ENCODE results near the gene DHRS13.
"Not testable (repeated sequence)": the region's sequence is repeated elsewhere in the genome, so short reads cannot be mapped to it uniquely, and the experiment has no call there.

DHRS13 gene

DNA sequence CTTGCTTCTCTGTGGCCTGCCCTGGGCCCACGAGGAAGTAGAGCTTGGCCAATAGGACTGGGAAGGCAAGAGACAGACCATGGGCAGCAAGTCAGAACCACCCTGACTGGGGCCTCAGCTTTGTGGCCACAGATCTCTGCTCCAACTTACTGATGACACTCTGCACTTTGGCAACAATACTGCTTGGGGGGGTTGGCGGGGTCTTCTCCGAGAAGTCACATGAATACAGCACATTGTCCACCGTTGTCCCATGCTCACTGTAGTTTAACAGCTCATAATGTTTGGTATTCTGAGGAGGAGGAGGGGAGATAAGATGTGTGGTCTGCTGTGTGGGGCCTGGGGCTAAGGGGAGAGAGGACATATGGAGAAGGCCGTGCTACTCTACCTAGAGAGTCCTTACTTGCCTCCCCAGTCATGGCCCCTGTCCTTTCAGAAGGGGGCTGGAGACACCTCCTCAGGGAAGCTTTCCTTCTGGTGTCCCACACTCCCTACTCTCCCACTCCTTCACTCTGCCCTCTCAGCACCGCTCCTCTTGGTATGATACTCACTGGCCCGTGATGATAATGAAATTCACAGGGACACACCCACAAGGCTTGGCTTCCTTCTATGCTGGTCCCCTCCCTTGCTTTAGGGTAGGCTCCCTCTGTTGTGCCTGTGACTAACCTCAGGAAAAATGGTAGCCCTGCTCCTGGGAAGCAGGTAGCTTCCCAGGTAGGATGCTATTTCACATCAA lies 4.0 kb upstream of the DHRS13 start:
- DNase-seq (ENCODE audit: extremely low spot score, insufficient read length, low read depth) (no peak), FAIRE-seq (no peak)

DNA sequence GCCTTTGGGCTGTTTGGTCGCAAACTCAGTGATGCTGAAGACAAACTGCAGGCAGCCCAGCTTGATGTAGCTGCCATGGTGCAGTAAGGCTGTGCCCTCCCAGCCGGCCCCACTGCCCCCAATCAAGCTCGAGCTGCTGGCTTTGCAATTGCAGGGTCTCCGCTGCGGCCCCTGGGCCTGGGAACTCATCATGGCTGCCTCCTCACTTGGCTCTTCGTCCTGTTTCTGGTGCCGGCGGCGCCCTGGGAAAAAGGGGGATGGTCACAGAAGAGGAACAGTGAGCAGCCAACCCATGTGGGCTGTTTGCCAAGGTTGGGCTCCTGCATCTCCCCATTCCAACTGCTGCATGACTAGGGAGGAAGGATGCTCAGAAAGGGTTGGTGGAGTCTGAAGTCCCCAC lies 3.4 kb upstream of the DHRS13 start:
- DNase-seq (ENCODE audit: extremely low spot score, insufficient read length, low read depth) (no peak), FAIRE-seq (no peak)

DNA sequence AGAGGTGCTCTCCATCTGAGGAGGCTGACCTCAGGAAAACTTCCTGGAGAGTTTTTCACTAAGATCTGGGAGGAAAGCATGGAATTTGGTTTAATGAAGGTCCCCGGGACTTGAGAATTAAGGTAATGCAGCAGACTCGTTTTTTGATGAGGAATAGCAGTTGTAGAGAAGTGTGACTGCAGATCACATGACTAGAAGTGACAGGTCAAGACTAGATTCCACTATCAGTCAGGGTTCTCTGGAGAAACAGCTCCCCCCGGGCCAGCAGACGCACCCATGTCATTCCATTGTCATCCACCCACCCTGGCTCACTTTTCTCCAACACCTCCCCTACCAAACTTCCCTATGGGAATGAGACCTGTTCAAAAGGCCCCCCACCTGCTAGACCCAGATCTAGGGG lies 1.9 kb upstream of the DHRS13 start:
- DNase-seq (ENCODE audit: extremely low spot score, insufficient read length, low read depth) = no peak
- FAIRE-seq = no peak

DNA sequence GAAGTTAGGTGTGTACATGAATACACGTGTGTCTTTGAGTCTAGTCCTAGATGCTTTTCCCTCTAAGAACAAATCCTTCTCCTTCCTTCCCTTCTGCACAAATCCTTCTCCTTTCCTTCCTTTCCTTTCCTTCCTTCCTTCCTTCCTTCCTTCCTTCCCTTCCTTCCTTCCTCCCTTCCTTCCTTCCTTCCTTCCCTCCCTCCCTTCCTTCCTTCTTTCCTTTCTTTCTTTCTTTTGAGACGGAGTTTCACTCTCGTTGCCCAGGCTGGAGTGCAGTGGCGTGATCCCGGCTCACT lies 615 bp upstream of the DHRS13 start:
- DNase-seq (ENCODE audit: extremely low spot score, insufficient read length, low read depth); FAIRE-seq: not testable (repeated sequence)

DNA sequence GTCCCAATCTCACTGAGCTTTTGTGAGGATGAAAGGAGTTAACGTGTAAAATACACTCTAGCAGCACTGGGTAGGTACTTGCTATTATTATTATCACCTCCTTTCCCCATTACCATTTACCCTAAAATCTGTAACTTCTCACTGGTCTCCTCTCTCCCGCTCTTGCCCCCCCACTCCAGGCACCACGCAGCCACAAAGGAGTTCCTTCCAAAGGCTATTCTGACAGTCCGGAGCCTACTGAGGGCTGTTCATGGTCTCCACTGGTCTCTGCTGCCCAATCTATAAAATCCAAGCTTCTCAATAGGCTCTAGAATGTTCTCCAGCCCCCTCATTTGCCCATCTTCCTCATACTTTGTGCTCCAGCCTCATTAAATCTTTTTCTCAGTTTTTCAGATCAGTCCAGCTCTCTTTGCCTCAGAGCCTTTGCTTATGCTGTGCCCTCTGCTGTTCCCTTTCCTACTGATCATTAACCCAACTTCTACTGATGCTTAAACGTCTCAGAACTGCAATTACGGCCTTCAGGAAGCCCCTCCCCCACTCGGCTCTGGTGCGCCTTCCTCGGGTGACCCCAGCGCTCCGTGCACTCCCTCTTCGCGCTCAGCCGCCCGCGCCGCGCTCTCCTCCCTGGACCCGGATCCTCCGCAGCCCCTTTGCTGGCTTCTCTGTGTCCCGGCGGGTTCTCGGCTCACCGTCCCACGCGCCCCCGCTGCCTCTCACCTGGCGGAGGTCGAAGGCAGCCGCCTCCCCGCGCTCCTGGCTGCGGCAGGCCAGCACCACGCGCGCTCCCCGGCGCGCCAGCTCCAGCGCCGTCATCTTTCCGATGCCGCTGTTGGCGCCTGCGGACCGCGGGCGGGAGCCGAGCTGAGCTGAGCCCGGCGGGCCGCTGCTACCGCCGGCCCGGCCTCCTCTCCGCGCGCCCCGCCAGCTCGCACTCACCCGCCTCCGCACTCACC lies 737 bp downstream of the DHRS13 start:
- no peak for DNase-seq (ENCODE audit: extremely low spot score, insufficient read length, low read depth)
- FAIRE-seq = peak; percentile 53

DNA sequence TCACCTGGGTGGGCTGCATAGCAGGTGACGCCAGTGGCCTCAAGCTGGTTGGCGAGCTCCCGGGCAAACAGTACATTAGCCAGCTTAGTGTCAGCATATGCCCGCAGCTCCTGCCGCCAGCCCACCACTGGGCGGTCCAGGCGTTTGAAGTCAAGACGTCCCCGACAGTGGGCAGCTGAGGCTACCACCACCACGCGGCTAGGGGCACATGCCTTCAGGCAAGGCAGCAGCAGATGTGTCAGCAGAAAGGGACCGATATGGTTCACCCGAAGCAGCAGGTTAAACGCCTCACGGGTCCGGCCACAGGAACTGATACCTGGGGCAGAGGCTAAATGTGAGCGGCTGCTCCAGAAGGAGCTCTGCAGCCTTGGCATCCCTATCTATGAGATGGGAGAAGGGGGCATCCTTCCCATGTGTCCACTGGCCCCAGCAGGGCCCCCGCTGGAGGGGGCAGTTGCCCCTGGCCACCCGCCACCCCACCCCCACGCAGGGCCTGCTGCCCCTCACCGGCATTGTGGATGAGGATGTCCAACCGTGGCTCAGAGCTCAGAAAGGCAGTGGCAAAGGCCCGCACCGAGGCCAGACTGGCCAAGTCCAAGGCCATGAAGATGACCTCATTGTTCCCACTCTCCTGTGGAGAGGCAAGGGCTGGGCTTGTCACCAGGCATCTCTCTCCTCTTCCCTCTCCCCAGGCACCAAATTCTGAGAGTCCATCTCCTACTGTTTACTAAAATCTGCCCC lies 1.7 kb downstream of the DHRS13 start:
- no peak for DNase-seq (ENCODE audit: extremely low spot score, insufficient read length, low read depth)
- FAIRE-seq = no peak

DNA sequence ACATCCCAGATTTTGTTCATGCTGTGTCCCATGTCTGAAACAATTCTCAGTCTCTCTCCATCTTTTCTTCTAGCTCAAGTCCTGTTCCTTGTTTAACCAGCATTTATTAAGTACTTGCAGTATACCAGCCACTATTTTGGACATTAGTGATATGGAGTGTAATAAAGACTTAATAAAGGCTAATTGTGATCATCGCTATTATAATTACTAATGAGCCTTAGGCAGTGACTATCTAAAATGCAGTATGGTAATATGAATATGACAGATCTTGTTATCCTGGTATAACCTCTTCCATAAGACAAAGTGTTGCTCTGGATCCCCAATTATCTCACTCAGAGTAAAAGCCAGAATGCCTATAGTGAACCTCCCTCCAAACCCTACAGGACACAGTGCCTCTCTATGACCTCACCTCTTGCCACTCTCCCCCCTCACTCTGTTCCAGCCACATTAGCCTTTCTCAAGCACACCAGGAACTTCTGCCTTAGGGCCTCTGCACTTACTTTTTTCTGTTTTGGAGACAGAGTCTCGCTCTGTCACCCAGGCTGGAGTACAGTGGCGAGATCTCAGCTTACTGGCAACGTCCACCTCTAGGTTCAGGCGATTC lies 3.6 kb downstream of the DHRS13 start:
- DNase-seq (ENCODE audit: extremely low spot score, insufficient read length, low read depth) (no peak), FAIRE-seq (no peak)

DNA sequence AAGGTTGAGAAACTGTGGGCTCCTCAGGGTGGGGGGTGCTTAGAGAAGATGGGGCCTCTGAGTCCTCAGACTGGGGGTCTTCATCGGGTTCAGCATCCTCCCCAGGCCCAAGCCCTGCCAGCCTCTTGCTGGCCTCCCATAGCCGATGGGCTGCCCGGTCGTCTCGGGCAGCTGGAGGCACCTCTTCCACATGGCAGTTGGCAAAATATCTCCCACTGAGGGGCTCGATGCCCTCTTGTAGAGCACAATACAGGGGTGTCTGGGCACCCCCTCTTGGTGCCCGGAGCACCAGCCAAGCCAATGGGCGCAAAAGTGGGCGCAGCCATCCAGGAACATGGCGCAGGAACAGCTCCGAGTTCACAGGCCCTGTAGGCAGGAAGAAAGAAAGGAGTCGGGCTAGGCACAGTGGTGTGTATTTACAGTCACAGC lies 4.3 kb downstream of the DHRS13 start:
- no peak for FAIRE-seq
- no peak for DNase-seq (ENCODE audit: extremely low spot score, insufficient read length, low read depth)

DNA sequence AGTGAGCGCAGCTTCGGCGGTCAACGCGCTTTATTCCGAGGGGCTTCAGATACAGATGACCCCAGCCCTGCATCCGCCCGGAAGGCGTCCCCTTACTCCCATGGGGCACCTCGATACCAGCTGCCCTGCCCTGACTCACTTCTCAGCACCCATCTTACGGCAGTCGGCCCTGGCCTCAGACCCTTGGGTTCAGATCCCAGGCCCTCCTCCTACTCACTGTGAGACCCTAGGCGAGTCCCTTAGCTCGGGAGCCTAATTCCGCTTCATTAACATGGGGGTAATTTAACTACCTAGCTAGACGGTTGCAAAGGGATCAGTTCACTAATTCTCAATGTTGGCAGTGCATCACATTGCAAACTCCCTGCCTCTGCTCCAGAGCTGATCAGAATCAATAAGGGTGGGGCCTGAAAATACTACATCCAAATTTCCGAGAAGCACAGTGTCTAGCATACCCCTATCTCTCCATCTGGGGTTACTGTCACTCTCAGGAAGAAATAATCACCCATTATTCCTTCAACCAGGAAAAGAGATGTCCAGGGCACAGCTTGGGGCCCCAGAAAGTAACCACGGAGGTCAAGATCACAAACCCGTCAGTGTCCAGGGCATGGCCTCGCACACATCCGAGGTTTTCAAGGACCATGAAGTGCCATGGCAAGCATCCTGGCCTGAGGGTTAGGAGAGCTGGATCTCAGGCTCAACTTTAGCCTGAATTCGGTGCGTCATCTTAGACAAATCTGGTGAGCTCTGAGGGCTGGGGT lies 4.9 kb downstream of the DHRS13 start:
- no peak for DNase-seq (ENCODE audit: extremely low spot score, insufficient read length, low read depth)
- no peak for FAIRE-seq

DNA sequence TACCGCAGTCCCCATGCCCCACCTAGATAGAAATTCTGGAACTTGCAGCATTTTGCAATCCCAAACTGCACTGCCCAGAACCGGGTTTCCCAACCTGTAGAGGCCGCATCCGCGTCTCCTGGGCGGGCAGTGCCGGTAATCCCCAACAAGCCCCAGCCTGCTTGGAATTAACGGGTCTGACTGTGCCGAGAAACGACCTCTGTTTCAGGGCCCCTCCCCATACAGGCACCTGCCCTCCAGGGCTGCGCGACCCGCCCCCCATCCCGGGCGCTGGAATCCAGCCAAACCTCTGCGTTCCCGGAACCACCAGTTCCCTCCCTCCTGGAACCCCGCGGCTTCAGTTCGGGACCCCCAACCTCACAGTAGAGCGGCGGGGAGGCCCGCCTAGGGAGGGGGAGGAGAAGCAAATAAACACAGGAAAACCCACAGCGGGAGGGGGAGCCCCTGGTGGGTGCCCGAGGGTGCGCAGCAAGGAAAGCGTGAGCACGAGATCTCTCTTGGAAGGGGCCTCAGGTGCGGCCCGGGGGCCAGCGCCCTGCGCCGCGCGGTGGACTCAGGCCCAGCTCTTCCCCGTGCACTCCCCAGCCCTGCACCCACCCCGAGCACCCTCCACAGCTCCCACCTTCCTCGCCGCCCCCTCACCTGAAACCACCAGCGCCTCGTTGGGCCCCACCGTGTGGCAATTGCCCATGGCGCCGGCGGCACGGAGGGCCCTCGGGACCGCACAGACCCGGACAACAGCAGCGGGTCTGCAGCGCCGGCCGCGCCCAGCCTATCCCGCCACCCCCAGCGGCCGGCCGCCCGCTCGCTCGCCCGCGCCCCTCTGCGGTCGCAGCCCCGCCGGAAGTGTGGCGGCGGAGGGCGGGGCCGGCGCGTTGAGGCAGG lies 5.8 kb downstream of the DHRS13 start, which contains the start of gene FLOT2:
Gene FLOT2 (minus strand): TSS at position 850 of the 885 bp plus-strand sequence. CDS start 159 bp downstream, at position 691.
- DNase-seq (ENCODE audit: extremely low spot score, insufficient read length, low read depth) (no peak), FAIRE-seq (peak; percentile 18)

DNA sequence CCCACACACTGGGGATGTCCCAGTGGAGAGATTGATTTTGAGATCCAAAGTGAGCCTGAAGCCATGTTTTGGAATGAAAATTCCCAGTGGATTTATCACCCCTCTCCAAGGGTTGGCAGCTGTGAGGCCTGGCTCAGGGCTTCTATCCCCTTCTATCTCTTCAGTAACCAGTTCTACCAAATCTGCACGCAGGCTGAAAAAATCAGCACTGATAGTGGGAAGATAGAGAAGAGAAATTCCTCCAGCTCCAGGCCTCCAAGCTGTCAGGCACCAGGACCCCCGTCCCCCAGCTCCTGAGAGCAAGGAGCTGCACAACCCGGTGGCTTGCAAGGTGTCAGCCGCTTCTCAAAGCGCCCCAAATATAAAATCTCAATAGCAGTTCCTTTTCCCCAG lies 6.4 kb downstream of the DHRS13 start:
- FAIRE-seq = no peak
- no peak for DNase-seq (ENCODE audit: extremely low spot score, insufficient read length, low read depth)

DNA sequence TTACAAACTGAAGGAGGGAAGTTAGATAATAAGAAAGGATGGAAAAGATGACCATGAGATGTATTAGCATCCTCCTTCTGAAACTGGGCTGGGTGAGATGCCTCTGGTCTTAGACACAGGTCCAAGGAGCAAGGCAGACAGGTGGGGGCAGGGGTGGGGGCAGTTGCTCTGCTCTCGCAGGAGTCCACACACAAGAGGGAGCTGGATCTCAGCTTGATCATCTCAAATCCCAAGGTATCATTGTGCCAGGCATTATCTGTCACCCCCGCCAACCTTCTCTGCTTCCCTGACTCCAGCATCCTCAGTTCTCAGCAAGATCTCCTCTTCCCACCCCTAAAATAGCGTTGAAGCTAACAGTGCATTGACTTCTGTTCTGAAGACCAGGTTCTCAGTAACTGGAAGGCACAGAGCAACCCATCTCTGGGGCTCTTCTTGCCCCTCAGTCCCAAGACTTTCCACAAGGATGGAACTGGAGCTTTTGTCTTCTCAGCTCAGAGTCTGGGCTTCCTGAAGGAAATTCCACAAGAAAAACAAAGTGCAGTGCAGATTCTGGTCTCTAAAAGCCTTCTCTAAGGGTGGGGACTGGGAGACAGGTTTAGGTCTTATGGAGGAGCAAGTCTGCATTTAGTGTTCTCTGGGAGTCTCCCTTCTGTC lies 7.0 kb downstream of the DHRS13 start:
- FAIRE-seq (no peak), DNase-seq (ENCODE audit: extremely low spot score, insufficient read length, low read depth) (no peak)

DNA sequence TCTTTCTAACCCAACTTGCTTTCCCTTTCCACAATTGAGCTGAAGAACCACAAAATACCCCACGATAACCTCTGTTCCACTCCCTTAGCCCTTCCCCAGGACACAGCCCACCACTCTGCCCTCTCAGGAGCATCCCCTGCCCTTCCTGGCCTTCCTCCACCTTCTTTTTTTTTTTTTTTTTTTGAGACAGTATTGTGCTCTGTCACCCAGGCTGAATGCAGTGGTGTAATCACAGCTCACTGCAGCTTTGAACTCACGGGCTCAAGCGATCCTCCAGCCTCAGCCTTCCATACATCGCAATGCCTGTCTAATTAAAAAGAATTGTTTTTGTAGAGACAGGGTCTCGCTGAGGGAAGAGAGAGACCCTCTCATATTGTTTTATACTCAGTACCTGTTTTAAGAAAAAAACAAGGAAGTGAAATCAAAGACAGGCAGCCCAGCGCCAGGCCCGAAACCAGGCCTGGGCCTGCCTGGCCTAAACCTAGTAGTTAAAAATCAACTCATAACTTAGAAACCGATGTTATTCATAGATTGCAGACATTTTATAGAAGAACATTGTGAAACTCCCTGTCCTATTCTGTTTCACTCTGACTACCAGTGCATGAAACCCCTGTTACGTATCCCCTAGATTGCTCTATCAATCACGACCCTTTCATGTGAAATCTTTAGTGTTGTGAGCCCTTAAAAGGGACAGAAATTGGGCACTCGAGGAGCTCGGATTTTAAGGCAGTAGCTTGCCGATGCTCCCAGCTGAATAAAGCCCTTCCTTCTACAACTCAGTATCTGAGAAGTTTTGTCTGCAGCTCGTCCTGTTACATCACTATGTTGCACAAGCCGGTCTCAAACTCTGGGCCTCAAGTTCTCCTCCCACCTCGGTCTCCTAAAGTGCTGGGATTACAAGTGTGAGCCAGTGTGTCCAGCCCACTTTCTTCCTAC lies 9.4 kb downstream of the DHRS13 start:
- not testable (repeated sequence) for DNase-seq (ENCODE audit: extremely low spot score, insufficient read length, low read depth)
- FAIRE-seq = peak; percentile 89

DNA sequence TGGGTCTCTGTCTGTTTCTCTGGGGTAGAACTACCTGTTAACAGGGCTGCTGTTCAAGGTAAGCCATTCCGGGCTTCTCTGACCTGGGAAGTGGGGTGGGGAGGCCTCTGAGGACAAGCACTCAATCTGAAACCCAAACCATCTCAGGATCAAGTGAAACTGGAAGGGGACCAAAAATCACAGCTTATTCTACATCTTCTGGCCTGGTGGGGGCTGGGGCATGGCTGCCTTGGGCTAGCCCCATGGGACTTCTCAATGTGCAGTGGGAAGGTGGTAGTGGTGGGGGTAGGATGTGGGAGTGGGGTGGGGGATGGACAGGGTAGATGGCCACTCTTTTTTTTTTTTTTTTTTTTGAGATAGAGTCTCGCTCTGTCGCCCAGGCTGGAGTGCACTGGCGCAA lies 10.9 kb downstream of the DHRS13 start:
- DNase-seq (ENCODE audit: extremely low spot score, insufficient read length, low read depth) = peak; percentile 50
- FAIRE-seq = peak; percentile 88

DNA sequence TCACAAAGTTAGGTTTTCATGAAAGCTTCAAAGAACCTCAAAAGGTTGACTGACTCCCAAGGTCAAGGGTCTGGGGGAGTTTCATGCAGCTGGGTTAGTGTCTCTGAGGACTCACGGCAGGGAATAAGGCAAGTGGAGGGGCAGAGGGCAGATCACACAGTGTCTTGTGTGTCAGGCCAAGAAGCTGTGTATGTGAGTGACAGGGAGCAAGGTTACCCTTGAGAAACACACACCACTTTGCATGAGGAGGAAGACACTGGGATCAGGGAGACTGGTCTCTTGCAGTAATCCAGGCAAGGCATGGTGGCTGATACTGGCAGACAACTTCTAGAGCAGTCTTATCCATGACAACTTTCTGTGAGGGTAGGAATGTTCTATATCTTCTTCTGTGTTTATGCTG lies 11.7 kb downstream of the DHRS13 start:
- DNase-seq (ENCODE audit: extremely low spot score, insufficient read length, low read depth) (no peak), FAIRE-seq (no peak)

DNA sequence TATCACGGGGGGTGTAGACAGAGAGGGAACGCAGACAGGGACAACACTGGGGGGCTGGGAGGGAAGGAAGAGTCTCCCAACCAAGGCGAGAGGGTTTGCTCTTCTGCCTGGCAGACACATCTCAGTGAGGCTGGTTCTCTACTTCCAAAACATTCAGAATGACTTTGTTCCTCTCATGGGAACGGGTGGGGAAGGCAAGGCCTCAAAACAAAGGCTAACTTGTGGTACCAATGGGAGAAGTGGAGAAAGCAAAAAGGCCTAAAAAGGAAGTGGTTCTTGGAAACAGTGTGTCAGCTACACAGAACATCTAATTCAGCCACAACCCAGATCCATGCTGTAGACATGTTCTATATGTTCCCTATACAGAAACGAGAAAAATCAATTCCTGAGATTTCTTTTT lies 12.9 kb downstream of the DHRS13 start:
- no peak for DNase-seq (ENCODE audit: extremely low spot score, insufficient read length, low read depth)
- no peak for FAIRE-seq

DNA sequence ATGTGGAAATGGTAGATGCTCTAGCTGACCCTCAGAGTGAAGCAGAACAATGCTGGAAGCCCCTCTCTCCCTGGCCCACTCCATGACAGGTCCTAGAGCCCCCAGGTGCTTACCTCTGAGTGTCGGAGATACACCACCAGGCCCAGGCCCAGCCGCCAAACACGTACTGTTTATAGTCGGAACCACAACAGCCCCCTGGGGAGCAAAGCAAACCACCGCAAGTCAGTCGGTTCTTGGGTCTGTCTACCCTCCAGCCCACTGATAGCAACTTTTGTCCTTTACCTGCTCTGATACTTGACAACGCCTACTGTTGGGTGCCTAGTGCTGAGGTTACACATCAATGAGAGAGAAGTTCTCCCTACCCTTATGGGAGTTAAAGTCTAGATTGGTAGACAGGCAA lies 14.0 kb downstream of the DHRS13 start:
- DNase-seq (ENCODE audit: extremely low spot score, insufficient read length, low read depth) (no peak), FAIRE-seq (no peak)
